WTC11 (cell line): ENCODE results near the gene GNAI3. TPM values are rescaled to one million over a fixed set of nuclear protein-coding genes. Genes with fewer than 3 reads are reported as not detected.

Experiments
- ATAC-seq: fragments of 200-7000 bp; cut with Tn5 transposase; 2 replicates; pipeline ENCODE4 v1.10.0; 2021; ENCODE audit warnings: mild to moderate bottlenecking, moderate library complexity
- CTCF ChIA-PET: fragments of 300-600 bp; sonication (Branson Sonifier 250); formaldehyde crosslinking; loops from one replicate; lab custom pipeline; 2021; ENCODE audit warnings: antibody characterized with exemption; lab: Charles Lee
- POLR2A ChIA-PET: fragments of 350-600 bp; sonication (Branson Sonifier 250); formaldehyde crosslinking; loops from one replicate; lab custom pipeline; 2021; ENCODE audit warnings: antibody characterized with exemption; lab: Charles Lee
- DNase-seq: peaks from one replicate; pipeline ENCODE4 v3.0.0; 2021; ENCODE audit warnings: low spot score
- H3K27ac Mint-ChIP-seq: 2 replicates; pipeline ENCODE4 v1.8.0; 2021; ENCODE audit warnings: mixed read lengths
- H3K27me3 Mint-ChIP-seq: 2 replicates; pipeline ENCODE4 v1.8.0; 2021; ENCODE audit warnings: low read depth, mild to moderate bottlenecking, moderate library complexity, mixed read lengths
- H3K36me3 Mint-ChIP-seq: 2 replicates; pipeline ENCODE4 v1.8.0; 2021; ENCODE audit warnings: mixed read lengths
- H3K4me1 Mint-ChIP-seq: 2 replicates; pipeline ENCODE4 v1.8.0; 2022; ENCODE audit warnings: mixed read lengths
- H3K4me3 Mint-ChIP-seq: 2 replicates; pipeline ENCODE4 v1.8.0; 2021; ENCODE audit warnings: mild to moderate bottlenecking, moderate library complexity, mixed read lengths
- H3K9me3 Mint-ChIP-seq: 2 replicates; pipeline ENCODE4 v1.8.0; 2021; ENCODE audit warnings: mixed read lengths
- ATF1 ChIP-seq: sonication (generic); formaldehyde crosslinking; IDR thresholded peaks from 2 replicates; pipeline ENCODE4 v1.8.1; 2023; ENCODE audit warnings: mild to moderate bottlenecking, moderate library complexity, missing genetic modification reagents
- CREB1 ChIP-seq: sonication (generic); formaldehyde crosslinking; IDR thresholded peaks from 2 replicates; pipeline ENCODE4 v1.8.0; 2023; ENCODE audit warnings: mild to moderate bottlenecking, missing genetic modification reagents
- CREM ChIP-seq: sonication (generic); formaldehyde crosslinking; IDR thresholded peaks from 2 replicates; pipeline ENCODE4 v1.8.1; 2022; ENCODE audit warnings: mild to moderate bottlenecking, missing genetic modification reagents, moderate library complexity
- ELF4 ChIP-seq: sonication (generic); formaldehyde crosslinking; IDR thresholded peaks from 2 replicates; pipeline ENCODE4 v1.8.1; 2022; ENCODE audit warnings: low read depth, mild to moderate bottlenecking, moderate library complexity, missing genetic modification reagents
- HMGA2 ChIP-seq: fragments of 250-450 bp; sonication (Bioruptor Pico); IDR thresholded peaks from 2 replicates; pipeline ENCODE4 v1.4.0; 2021; ENCODE audit warnings: mild to moderate bottlenecking, moderate library complexity
- MAX ChIP-seq: sonication (generic); formaldehyde crosslinking; IDR thresholded peaks from 2 replicates; pipeline ENCODE4 v1.8.0; 2022; ENCODE audit warnings: mild to moderate bottlenecking, missing genetic modification reagents
- MXD4 ChIP-seq: fragments of 250-450 bp; sonication (Bioruptor Pico); IDR thresholded peaks from 2 replicates; pipeline ENCODE4 v1.8.0; 2021; ENCODE audit warnings: mild to moderate bottlenecking, moderate library complexity, borderline replicate concordance
- MYBL2 ChIP-seq: sonication (generic); formaldehyde crosslinking; IDR thresholded peaks from 2 replicates; pipeline ENCODE4 v1.8.1; 2023; ENCODE audit warnings: mild to moderate bottlenecking, moderate library complexity, missing genetic modification reagents
- NFYB ChIP-seq: sonication (generic); formaldehyde crosslinking; conservative IDR thresholded peaks from 2 replicates; pipeline ENCODE4 v1.8.0; 2022; ENCODE audit warnings: low read depth, missing genetic modification reagents
- NR3C1 ChIP-seq: sonication (generic); formaldehyde crosslinking; conservative IDR thresholded peaks from 2 replicates; pipeline ENCODE4 v1.8.1; 2023; ENCODE audit warnings: low read depth, mild to moderate bottlenecking, missing genetic modification reagents
- RORB ChIP-seq: fragments of 250-450 bp; sonication (Bioruptor Pico); IDR thresholded peaks from 2 replicates; pipeline ENCODE4 v1.9.0; 2021; ENCODE audit warnings: mild to moderate bottlenecking
- STAT6 ChIP-seq: sonication (generic); formaldehyde crosslinking; conservative IDR thresholded peaks from 2 replicates; pipeline ENCODE4 v1.8.1; 2023; ENCODE audit warnings: mild to moderate bottlenecking, low read depth, missing genetic modification reagents, moderate library complexity
- TEAD4 ChIP-seq: sonication (generic); formaldehyde crosslinking; IDR thresholded peaks from 2 replicates; pipeline ENCODE4 v1.8.0; 2022; ENCODE audit warnings: mild to moderate bottlenecking, missing genetic modification reagents
- ZSCAN18 ChIP-seq: fragments of 250-450 bp; sonication (Bioruptor Pico); IDR thresholded peaks from 2 replicates; pipeline ENCODE4 v2.1.2; 2022; ENCODE audit warnings: mild to moderate bottlenecking, moderate library complexity
- total RNA-seq: library from RNA; stranded (reverse); gene quantifications from 3 replicates; pipeline ENCODE4 v1.2.3, GENCODE V29; 2021
- TF ChIP-seq, protein P1 (sequence below): fragments of 250-450 bp; sonication (Bioruptor Pico); IDR thresholded peaks from 2 replicates; pipeline ENCODE4 v1.8.0; 2021; ENCODE audit warnings: mild to moderate bottlenecking
- TF ChIP-seq, protein P2 (sequence below): sonication (generic); formaldehyde crosslinking; IDR thresholded peaks from 2 replicates; pipeline ENCODE4 v1.8.0; 2022; ENCODE audit warnings: mild to moderate bottlenecking, missing genetic modification reagents
- TF ChIP-seq, protein P3 (sequence below): sonication (generic); formaldehyde crosslinking; IDR thresholded peaks from 2 replicates; pipeline ENCODE4 v1.8.0; 2023; ENCODE audit warnings: missing genetic modification reagents, mild to moderate bottlenecking, borderline replicate concordance
- TF ChIP-seq, protein P4 (sequence below): sonication (generic); formaldehyde crosslinking; IDR thresholded peaks from 2 replicates; pipeline ENCODE4 v1.8.1; 2023; ENCODE audit warnings: mild to moderate bottlenecking, missing genetic modification reagents
- TF ChIP-seq, protein P5 (sequence below): sonication (generic); formaldehyde crosslinking; IDR thresholded peaks from 2 replicates; pipeline ENCODE4 v1.8.1; 2023; ENCODE audit warnings: mild to moderate bottlenecking, missing genetic modification reagents, moderate library complexity
- TF ChIP-seq, protein P6 (sequence below): sonication (generic); formaldehyde crosslinking; IDR thresholded peaks from 2 replicates; pipeline ENCODE4 v1.8.1; 2022; ENCODE audit warnings: mild to moderate bottlenecking, moderate library complexity, missing genetic modification reagents

Gene GNAI3
- total RNA-seq, 1 experiment from 2014 or later: 7.2 TPM

DNA sequence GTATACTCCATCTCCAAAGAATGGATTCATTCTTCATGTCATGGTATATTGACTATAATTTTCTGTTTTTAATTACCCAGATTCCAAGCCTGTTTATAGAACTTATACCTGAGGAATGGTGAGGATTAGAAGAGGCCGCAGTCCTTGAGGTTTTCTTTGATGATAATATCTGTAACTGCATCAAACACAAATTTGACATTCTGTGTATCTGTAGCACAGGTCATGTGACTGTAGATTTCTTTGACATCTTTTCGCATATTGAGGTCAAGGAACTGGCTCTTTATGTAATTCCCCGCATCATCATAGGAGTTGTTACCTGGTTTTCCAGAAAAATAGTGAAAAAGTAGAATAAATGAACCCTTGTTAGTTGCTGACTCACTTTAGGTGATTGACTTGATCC is 54.8 kb downstream of the GNAI3 start:
- H3K27ac Mint-ChIP-seq: no peak overlapping the region
- no peaks in the 10 kb centered on the region for H3K27me3 Mint-ChIP-seq
- ChIA-PET POLR2A (no interaction called here), CTCF (no interaction called here)
- no peak for DNase-seq
- ATAC-seq: no peak
- TF ChIP-seq, protein P1, sequence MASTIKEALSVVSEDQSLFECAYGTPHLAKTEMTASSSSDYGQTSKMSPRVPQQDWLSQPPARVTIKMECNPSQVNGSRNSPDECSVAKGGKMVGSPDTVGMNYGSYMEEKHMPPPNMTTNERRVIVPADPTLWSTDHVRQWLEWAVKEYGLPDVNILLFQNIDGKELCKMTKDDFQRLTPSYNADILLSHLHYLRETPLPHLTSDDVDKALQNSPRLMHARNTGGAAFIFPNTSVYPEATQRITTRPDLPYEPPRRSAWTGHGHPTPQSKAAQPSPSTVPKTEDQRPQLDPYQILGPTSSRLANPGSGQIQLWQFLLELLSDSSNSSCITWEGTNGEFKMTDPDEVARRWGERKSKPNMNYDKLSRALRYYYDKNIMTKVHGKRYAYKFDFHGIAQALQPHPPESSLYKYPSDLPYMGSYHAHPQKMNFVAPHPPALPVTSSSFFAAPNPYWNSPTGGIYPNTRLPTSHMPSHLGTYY (CRISPR knock-in tag): no peak
- TF ChIP-seq TEAD4 (CRISPR knock-in tag) (no peak), STAT6 (CRISPR knock-in tag) (no peak), NFYB (CRISPR knock-in tag) (no peak), MAX (CRISPR knock-in tag) (no peak), NR3C1 (CRISPR knock-in tag) (no peak), MYBL2 (CRISPR knock-in tag) (no peak)
- TF ChIP-seq, protein P2, sequence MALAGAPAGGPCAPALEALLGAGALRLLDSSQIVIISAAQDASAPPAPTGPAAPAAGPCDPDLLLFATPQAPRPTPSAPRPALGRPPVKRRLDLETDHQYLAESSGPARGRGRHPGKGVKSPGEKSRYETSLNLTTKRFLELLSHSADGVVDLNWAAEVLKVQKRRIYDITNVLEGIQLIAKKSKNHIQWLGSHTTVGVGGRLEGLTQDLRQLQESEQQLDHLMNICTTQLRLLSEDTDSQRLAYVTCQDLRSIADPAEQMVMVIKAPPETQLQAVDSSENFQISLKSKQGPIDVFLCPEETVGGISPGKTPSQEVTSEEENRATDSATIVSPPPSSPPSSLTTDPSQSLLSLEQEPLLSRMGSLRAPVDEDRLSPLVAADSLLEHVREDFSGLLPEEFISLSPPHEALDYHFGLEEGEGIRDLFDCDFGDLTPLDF (CRISPR knock-in tag): no peak
- H3K4me1 Mint-ChIP-seq: peaks cover 4% of the 10 kb centered on the region
- H3K9me3 Mint-ChIP-seq: no peaks in the 10 kb centered on the region
- H3K4me3 Mint-ChIP-seq: no peak overlapping the region
- H3K36me3 Mint-ChIP-seq: no peaks in the 10 kb centered on the region

- Mint-ChIP-seq H3K4me1 (peaks cover 19% of the 10 kb centered on the region), H3K36me3 (no peaks in the 10 kb centered on the region), H3K9me3 (no peaks in the 10 kb centered on the region), H3K27me3 (no peaks in the 10 kb centered on the region), H3K4me3 (no peak overlapping the region), H3K27ac (no peak overlapping the region)
- ATAC-seq: no peak
- CTCF ChIA-PET: interaction anchor here (1.0 to 1.3 kb wide), 3 partner anchors 15 to 35 kb away, joined by 3 to 4 read pairs (median 3); no protein-coding TSS in a partner anchor
- POLR2A ChIA-PET: no interaction called here
- no peak for DNase-seq
- TF ChIP-seq, protein P3, sequence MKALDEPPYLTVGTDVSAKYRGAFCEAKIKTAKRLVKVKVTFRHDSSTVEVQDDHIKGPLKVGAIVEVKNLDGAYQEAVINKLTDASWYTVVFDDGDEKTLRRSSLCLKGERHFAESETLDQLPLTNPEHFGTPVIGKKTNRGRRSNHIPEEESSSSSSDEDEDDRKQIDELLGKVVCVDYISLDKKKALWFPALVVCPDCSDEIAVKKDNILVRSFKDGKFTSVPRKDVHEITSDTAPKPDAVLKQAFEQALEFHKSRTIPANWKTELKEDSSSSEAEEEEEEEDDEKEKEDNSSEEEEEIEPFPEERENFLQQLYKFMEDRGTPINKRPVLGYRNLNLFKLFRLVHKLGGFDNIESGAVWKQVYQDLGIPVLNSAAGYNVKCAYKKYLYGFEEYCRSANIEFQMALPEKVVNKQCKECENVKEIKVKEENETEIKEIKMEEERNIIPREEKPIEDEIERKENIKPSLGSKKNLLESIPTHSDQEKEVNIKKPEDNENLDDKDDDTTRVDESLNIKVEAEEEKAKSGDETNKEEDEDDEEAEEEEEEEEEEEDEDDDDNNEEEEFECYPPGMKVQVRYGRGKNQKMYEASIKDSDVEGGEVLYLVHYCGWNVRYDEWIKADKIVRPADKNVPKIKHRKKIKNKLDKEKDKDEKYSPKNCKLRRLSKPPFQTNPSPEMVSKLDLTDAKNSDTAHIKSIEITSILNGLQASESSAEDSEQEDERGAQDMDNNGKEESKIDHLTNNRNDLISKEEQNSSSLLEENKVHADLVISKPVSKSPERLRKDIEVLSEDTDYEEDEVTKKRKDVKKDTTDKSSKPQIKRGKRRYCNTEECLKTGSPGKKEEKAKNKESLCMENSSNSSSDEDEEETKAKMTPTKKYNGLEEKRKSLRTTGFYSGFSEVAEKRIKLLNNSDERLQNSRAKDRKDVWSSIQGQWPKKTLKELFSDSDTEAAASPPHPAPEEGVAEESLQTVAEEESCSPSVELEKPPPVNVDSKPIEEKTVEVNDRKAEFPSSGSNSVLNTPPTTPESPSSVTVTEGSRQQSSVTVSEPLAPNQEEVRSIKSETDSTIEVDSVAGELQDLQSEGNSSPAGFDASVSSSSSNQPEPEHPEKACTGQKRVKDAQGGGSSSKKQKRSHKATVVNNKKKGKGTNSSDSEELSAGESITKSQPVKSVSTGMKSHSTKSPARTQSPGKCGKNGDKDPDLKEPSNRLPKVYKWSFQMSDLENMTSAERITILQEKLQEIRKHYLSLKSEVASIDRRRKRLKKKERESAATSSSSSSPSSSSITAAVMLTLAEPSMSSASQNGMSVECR: no peak
- no peak for TF ChIP-seq ZSCAN18
- TF ChIP-seq MXD4 (CRISPR knock-in tag): no peak
- TF ChIP-seq, protein P4, sequence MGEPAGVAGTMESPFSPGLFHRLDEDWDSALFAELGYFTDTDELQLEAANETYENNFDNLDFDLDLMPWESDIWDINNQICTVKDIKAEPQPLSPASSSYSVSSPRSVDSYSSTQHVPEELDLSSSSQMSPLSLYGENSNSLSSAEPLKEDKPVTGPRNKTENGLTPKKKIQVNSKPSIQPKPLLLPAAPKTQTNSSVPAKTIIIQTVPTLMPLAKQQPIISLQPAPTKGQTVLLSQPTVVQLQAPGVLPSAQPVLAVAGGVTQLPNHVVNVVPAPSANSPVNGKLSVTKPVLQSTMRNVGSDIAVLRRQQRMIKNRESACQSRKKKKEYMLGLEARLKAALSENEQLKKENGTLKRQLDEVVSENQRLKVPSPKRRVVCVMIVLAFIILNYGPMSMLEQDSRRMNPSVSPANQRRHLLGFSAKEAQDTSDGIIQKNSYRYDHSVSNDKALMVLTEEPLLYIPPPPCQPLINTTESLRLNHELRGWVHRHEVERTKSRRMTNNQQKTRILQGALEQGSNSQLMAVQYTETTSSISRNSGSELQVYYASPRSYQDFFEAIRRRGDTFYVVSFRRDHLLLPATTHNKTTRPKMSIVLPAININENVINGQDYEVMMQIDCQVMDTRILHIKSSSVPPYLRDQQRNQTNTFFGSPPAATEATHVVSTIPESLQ: no peak
- TF ChIP-seq HMGA2: no peak
- TF ChIP-seq, protein P5, sequence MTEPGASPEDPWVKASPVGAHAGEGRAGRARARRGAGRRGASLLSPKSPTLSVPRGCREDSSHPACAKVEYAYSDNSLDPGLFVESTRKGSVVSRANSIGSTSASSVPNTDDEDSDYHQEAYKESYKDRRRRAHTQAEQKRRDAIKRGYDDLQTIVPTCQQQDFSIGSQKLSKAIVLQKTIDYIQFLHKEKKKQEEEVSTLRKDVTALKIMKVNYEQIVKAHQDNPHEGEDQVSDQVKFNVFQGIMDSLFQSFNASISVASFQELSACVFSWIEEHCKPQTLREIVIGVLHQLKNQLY: no peak
- TF ChIP-seq CREM (CRISPR knock-in tag): no peak
- TF ChIP-seq ATF1 (CRISPR knock-in tag): no peak
- TF ChIP-seq CREB1 (CRISPR knock-in tag): no peak
- TF ChIP-seq MYBL2 (CRISPR knock-in tag): no peak
- TF ChIP-seq RORB (CRISPR knock-in tag): no peak
- TF ChIP-seq, protein P6, sequence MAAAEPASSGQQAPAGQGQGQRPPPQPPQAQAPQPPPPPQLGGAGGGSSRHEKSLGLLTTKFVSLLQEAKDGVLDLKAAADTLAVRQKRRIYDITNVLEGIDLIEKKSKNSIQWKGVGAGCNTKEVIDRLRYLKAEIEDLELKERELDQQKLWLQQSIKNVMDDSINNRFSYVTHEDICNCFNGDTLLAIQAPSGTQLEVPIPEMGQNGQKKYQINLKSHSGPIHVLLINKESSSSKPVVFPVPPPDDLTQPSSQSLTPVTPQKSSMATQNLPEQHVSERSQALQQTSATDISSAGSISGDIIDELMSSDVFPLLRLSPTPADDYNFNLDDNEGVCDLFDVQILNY (CRISPR knock-in tag): no peak
- no peak for TF ChIP-seq ELF4 (CRISPR knock-in tag)
These were observed 57.0 kb downstream of the GNAI3 start for GRCh38 chr1:109605381-109605780.
